SK-N-SH treated with all-trans-retinoic acid at 6 μM for 48 hours (cell line): ENCODE data around the gene ENTR1.

Experiments used
- BACH2 ChIP-seq: fragments of 250-450 bp; sonication (Bioruptor Pico); IDR thresholded peaks from 2 replicates; pipeline ENCODE4 v1.9.0; 2021; ENCODE audit warnings: mild to moderate bottlenecking, borderline replicate concordance
- CREB5 ChIP-seq: fragments of 250-450 bp; sonication (Bioruptor Pico); IDR thresholded peaks from 2 replicates; pipeline ENCODE4 v1.5.1; 2020; ENCODE audit warnings: low read depth, mild to moderate bottlenecking, moderate library complexity
- CSDC2 ChIP-seq: fragments of 250-450 bp; sonication (Bioruptor Pico); IDR thresholded peaks from 2 replicates; pipeline ENCODE4 v1.5.0; 2020; ENCODE audit warnings: mild to moderate bottlenecking, moderate library complexity
- ISL1 ChIP-seq: fragments of 250-450 bp; sonication (Bioruptor Pico); IDR thresholded peaks from 2 replicates; pipeline ENCODE4 v2.1.2; 2022; ENCODE audit warnings: mild to moderate bottlenecking, moderate library complexity
- PATZ1 ChIP-seq: fragments of 250-450 bp; sonication (Bioruptor Pico); IDR thresholded peaks from 2 replicates; pipeline ENCODE4 v1.8.0; 2020; ENCODE audit warnings: mild to moderate bottlenecking, moderate library complexity, borderline replicate concordance
- TSHZ2 ChIP-seq: fragments of 250-450 bp; sonication (Bioruptor Pico); IDR thresholded peaks from 2 replicates; pipeline ENCODE4 v1.5.0; 2020; ENCODE audit warnings: mild to moderate bottlenecking, moderate library complexity

GRCh38 chr9:136451221-136451877 is 40.9 kb upstream of the ENTR1 start:
- TF ChIP-seq CSDC2 (CRISPR knock-in tag), result no peak
- no peak for TF ChIP-seq PATZ1
- no peak for TF ChIP-seq CREB5
- no peak for TF ChIP-seq BACH2
- TF ChIP-seq TSHZ2 (CRISPR knock-in tag), result no peak
- TF ChIP-seq ISL1 (CRISPR knock-in tag), result no peak
